ENCODE results near the gene LIMS2.

LIMS2 gene

DNA sequence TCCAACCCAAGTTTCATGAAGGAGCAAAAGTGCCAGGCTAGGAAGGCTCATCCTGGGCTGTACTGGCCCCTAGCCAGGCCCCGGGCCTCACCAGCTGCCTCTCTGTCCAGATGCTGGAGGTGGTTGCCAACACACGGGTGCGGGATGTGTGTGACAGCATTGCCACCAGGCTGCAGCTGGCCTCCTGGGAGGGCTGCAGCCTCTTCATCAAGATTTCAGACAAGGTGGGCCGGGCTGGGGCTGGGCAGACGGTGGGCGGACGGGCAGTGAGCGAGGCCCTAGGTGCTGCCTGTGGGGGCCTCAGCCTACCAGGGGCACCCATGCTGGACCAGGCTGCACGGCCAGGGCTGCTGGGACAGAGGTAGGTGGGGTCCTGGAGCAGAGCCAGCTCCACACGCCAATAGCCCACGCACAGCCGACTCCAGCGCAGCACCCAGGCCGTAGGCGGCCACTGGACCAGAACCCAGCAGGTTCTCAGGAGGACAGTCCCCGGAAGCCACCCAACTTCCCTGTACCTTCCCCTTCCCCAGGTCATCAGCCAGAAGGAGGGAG, 41.2 kb downstream of the LIMS2 start:
- DNase-seq (ENCODE audit: low read depth): no peak

DNA sequence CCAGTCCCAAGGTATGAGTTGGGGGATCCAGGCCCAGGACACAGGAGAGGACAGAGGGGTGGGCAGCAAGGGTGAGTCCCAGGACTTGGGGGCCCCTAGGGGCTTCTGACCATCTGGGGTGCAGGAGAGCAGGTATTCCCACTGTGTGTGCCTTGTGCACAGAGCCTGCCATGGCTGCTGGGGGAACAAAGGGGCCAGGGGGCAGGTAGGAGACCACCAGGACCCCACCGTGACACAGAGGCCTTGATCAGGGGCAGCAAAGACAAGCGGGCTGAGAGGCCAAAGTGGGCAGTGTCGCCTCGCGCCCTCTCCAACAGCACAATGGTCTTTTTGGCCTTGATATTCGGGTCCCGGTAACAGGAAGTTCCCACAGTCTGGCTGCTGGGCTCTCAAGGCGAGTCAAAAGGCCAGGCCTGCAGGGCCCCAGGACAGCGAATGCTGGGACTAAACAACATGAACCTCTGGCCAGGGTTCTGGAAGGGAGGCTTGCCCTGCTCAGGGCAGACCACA, 41.7 kb downstream of the LIMS2 start:
- DNase-seq (ENCODE audit: low read depth): no peak

DNA sequence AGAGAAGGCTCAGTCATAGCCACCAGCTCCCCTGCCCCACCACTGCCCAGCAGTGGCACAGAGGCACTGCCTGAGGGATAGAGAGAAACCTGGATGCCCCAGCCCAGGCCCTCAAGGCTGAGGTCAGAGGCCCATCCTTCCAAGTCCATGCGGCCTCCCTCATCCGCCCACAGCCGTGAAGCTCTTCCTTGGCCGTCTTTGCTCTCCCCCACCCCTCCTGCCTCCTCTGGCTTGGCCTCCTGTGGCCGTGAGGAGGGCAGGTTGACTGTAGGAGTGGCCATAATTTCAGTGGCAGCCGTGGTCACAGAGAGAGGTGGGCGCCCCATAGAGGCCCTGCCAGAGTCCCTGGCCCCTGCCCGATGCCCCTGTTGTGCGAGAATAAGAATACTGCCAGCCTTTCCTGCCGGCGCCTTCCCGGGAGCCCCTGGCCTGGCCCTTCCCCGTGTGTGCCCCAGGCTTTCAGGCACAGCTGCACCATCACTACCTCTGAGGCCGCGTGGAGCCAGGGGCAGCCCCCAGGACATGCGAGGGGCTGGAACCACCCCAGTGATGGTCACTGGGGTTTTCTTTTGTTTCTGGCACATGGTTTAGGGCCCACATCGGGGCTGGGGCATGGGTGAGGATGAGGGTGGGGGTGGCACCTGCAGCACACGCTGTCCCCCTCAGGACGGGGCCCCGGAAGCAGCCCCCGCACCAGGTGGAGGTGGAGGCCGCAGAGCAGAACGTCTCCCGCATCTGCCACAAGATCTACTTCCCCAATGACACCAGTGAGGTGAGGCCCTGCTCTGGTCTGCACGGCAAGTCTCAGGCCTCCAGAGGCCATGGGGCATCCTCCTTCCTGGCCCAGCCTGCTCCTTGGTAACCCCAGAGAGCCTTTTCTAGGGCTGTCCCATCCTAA, 42.5 kb downstream of the LIMS2 start:
- no peak for DNase-seq (ENCODE audit: low read depth)

- DNase-seq (ENCODE audit: low read depth): no peak
Measured at GRCh38 chr2:127631997-127632581, 43.2 kb downstream of the LIMS2 start.

- DNase-seq (ENCODE audit: low read depth): no peak
Measured at GRCh38 chr2:127631541-127631996, 43.8 kb downstream of the LIMS2 start.

DNA sequence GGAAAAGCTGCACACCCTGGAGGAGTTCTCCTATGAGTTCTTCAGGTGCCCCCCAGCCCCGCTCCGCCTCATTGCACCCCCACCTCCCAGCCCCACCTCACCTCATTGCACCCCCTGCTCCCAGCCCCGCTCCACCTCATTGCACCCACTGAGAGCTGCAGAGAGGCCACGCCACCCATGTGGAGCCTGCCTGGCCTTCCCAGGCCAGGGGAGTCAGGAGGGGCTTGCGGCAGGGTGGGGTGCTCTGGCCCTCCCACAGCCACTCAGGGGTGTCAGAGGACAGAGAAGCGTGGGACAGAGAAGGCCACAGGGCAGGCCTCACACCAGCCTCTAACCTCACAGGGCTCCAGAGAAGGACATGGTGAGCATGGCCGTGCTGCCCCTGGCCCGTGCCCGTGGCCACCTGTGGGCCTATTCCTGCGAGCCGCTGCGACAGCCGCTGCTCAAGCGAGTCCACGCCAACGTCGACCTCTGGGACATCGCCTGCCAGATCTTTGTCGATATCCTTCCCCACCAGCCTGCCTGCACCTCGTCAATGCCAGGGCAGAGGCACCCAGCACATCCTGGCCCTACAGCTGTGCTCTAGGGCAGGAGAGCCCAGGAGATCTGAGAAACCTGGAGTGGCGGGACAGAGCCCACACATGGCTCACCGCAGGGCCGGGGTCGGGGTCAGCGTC, 44.3 kb downstream of the LIMS2 start:
- DNase-seq (ENCODE audit: low read depth): no peak

GRCh38 chr2:127630096-127630863, 45.0 kb downstream of the LIMS2 start:
- DNase-seq (ENCODE audit: low read depth): no peak

DNA sequence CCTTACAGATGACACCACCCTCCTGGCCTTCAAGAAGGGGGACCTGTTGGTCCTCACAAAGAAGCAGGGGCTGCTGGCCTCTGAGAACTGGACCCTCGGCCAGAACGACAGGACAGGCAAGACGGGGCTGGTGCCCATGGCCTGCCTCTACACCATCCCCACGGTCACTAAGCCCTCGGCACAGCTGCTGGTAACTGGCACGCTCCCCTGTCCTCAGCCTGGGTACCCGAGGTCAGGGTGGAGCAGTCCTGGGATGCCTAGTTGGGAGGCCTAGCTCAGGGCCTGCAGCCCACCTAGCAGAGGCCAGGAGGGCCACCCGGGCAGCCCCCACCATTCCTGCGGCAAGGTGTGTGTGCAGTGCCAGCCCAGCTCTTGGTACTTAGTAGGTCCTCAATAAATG, 45.7 kb downstream of the LIMS2 start:
- no peak for DNase-seq (ENCODE audit: low read depth)

GRCh38 chr2:127628767-127629614, 46.3 kb downstream of the LIMS2 start:
- DNase-seq (ENCODE audit: low read depth): no peak

GRCh38 chr2:127627740-127628571, 47.4 kb downstream of the LIMS2 start:
- no peak for DNase-seq (ENCODE audit: low read depth)

GRCh38 chr2:127626917-127627739, 48.2 kb downstream of the LIMS2 start:
- DNase-seq (ENCODE audit: low read depth): no peak

DNA sequence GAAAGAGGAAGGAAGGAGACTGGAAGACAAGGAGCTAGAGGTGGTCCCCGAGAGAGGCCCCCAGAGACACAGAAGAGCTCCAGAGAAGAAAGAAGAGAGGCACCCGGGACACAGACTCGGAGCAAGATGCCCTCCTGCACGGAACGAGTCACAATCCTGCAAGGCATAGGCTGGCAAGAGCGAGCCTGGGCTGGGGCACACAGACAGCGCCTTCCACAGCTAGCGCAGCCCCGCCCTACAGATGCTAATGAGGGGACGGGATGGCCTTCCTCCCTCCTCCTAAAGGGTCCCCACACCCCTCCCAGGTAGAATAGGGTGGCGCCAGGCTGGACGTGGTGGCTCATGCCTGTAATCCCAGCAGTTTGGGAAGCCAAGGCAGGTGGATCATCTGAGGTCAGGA, 49.2 kb downstream of the LIMS2 start:
- DNase-seq (ENCODE audit: low read depth): no peak

GRCh38 chr2:127625572-127625951, 49.8 kb downstream of the LIMS2 start:
- no peak for DNase-seq (ENCODE audit: low read depth)

DNA sequence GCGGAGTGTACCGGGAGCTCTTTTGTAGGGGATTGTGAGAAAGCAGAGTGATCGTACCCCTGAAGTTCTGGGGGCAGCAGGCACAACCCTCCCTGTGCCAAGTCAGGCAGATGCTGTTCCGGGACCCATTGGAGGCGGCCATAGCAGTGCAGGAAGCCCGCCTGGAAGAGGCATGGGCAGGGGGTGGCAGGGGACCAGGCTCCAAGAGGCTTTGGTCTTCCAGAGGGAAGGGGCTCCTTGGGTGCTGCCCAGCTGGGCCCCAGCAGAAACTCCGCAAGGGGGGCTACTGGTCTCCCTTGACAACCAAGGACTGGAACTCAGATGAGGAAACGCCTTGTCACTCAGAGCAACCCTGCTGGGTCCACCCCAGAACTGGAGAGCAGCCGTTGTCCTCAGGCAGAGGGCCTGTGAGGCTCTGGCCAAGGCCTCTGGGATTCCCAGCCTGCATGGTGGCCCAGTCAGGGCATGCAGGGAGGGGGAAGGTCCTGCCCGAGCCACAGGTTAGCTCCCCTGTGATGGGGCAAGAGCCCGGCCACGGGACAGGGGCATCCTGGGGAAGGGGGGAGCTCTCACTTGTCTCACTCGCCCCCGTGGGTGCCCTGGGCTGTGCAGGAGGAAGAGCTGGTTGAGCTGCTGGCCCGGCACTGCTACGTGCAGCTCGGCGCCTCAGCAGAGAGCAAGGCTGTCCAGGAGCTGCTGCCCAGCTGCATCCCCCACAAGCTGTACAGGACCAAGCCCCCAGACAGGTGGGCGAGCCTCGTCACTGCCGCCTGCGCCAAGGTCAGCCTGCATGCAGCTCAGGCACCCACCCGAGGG, 50.4 kb downstream of the LIMS2 start:
- no peak for DNase-seq (ENCODE audit: low read depth)

- DNase-seq (ENCODE audit: low read depth): no peak
Measured at GRCh38 chr2:127624320-127624755, 51.0 kb downstream of the LIMS2 start.

GRCh38 chr2:127623388-127624319, 51.7 kb downstream of the LIMS2 start:
- DNase-seq (ENCODE audit: low read depth): peak; percentile 92
